HepG2 (cell line): ENCODE measurements around the gene MFN2. TPM values are rescaled to one million over a fixed set of nuclear protein-coding genes. Genes with fewer than 3 reads are reported as not detected.

Source experiments
- ATAC-seq: fragments of 200-7000 bp; cut with Tn5 transposase; 3 replicates; pipeline ENCODE4 v1.9.1; 2020; ENCODE audit warnings: mild to moderate bottlenecking, moderate library complexity
- BruUV-seq: library from RNA; stranded (reverse); fragments of 400-500 nt; replicated peaks from 2 replicates; lab custom pipeline; 2021; lab: Mats Ljungman, UMichigan
- CTCF ChIA-PET: fragments of 300-600 bp; formaldehyde crosslinking; extraction: SDS; loops from one replicate; lab custom pipeline; 2021; ENCODE audit warnings: low total read pairs, inconsistent platforms, low intra/inter-chr PET ratio; lab: Yijun Ruan, JAX
- POLR2A ChIA-PET: fragments of 350-600 bp; sonication (Branson Sonifier 250); formaldehyde crosslinking; loops from one replicate; lab custom pipeline; 2020; ENCODE audit warnings: antibody characterized with exemption, inconsistent platforms; lab: Yijun Ruan, JAX
- DNase-seq: peaks from one replicate; pipeline ENCODE4 v3.0.0-alpha.2; 2015; ENCODE audit warnings: low spot score
- FAIRE-seq: peaks from 3 replicates; lab custom pipeline; 2011; peaks lifted over from hg19 to GRCh38; lab: Jason Lieb, UNC
- H2AFZ ChIP-seq: one replicate; pipeline ENCODE4 v1.6.1; 2011; ENCODE audit warnings: low read length, inconsistent platforms
- H3K27ac ChIP-seq: fragments of 300-600 bp; 3 replicates; pipeline ENCODE4 v1.8.0; 2011; ENCODE audit warnings: mixed run types, mild to moderate bottlenecking, mixed read lengths, low read length, inconsistent platforms; ENCODE audit not compliant: insufficient read depth; ENCODE audit errors: extremely low read length
- H3K27me3 ChIP-seq, 2 experiments: fragments of 200-600 bp in 1 of 2; 2 replicates in 1 of 2; 3 replicates in 1 of 2; pipeline versions ENCODE4 v1.6.0 to v1.8.0; 2011; ENCODE audit warnings: low read length in 2 of 2, mild to moderate bottlenecking in 2 of 2, moderate library complexity in 2 of 2, inconsistent platforms in 1 of 2; ENCODE audit not compliant: insufficient read depth in 2 of 2, control insufficient read depth in 1 of 2
- H3K36me3 ChIP-seq, 2 experiments: fragments of 200-600 bp in 1 of 2; replicated peaks in 1 of 2; 2 replicates in 1 of 2; 3 replicates in 1 of 2; pipeline versions ENCODE4 v1.5.1 to v1.8.0; 2011; ENCODE audit warnings: low read length in 2 of 2, inconsistent platforms in 1 of 2; ENCODE audit not compliant: insufficient read depth in 2 of 2, control insufficient read depth in 1 of 2
- H3K4me1 ChIP-seq: 2 replicates; pipeline ENCODE4 v1.5.1; 2012; ENCODE audit warnings: low read length, inconsistent platforms; ENCODE audit not compliant: insufficient read depth
- H3K4me2 ChIP-seq: 2 replicates; pipeline ENCODE4 v1.6.0; 2011; ENCODE audit warnings: low read depth, low read length, inconsistent platforms
- H3K4me3 ChIP-seq, 3 experiments: fragments of 200-600 bp in 1 of 3; sonication (generic), shearing (Covaris generic) in 1 of 3; replicated peaks in 1 of 3; 2 replicates each; pipeline ENCODE4 v1.5.1; 2011 to 2016; ENCODE audit warnings: low read length in 3 of 3, inconsistent platforms in 2 of 3, low read depth in 2 of 3, mild to moderate bottlenecking in 2 of 3, control low read depth in 1 of 3, mixed read lengths in 1 of 3; ENCODE audit not compliant: insufficient read depth in 1 of 3
- H3K79me2 ChIP-seq: one replicate; pipeline ENCODE4 v1.6.1; 2011; ENCODE audit warnings: low read length, inconsistent platforms; ENCODE audit not compliant: insufficient read depth
- H3K9ac ChIP-seq: 2 replicates; pipeline ENCODE4 v1.6.0; 2011; ENCODE audit warnings: mild to moderate bottlenecking, low read depth, low read length, inconsistent platforms; ENCODE audit not compliant: insufficient read depth
- H3K9me3 ChIP-seq: 2 replicates; pipeline ENCODE4 v1.5.1; 2012; ENCODE audit warnings: mild to moderate bottlenecking, low read length
- H4K20me1 ChIP-seq: 2 replicates; pipeline ENCODE4 v1.6.0; 2011; ENCODE audit warnings: inconsistent platforms, mild to moderate bottlenecking, low read length, moderate library complexity; ENCODE audit not compliant: insufficient read depth
- AKAP8 ChIP-seq: sonication (generic); formaldehyde crosslinking; IDR thresholded peaks from 2 replicates; pipeline ENCODE4 v1.5.1; 2020; ENCODE audit warnings: mild to moderate bottlenecking, missing genetic modification reagents
- BHLHE40 ChIP-seq: IDR thresholded peaks from 2 replicates; pipeline ENCODE4 v1.6.1; 2011; ENCODE audit warnings: low read length, improper control_type of control experiment
- DDIT3 ChIP-seq: sonication (generic); formaldehyde crosslinking; IDR thresholded peaks from 2 replicates; pipeline ENCODE4 v1.4.0; 2020; ENCODE audit warnings: mild to moderate bottlenecking, missing genetic modification reagents
- GATA4 ChIP-seq: sonication (generic); IDR thresholded peaks from 2 replicates; pipeline ENCODE4 v1.6.1; 2016; ENCODE audit warnings: antibody characterized with exemption, low read depth, borderline replicate concordance
- GMEB2 ChIP-seq: IDR thresholded peaks from 2 replicates; pipeline ENCODE4 v1.6.1; 2016; ENCODE audit warnings: missing biosample characterization, missing genetic modification reagents, low read depth
- GPN1 ChIP-seq: sonication (generic); formaldehyde crosslinking; IDR thresholded peaks from 2 replicates; pipeline ENCODE4 v1.5.1; 2020; ENCODE audit warnings: missing genetic modification reagents, borderline replicate concordance
- PAF1 ChIP-seq: IDR thresholded peaks from 2 replicates; pipeline ENCODE4 v1.6.1; 2016; ENCODE audit warnings: missing genetic modification reagents, missing compliant biosample characterization
- PCBP1 ChIP-seq: fragments of 200-400 bp; formaldehyde crosslinking; IDR thresholded peaks from 2 replicates; pipeline ENCODE4 v1.6.1; 2017; ENCODE audit warnings: mild to moderate bottlenecking, low read depth, low read length, borderline replicate concordance
- SALL1 ChIP-seq: sonication (generic); formaldehyde crosslinking; IDR thresholded peaks from 2 replicates; pipeline ENCODE4 v1.8.0; 2022; ENCODE audit warnings: mild to moderate bottlenecking, missing genetic modification reagents
- SKIL ChIP-seq: sonication (generic); formaldehyde crosslinking; IDR thresholded peaks from 2 replicates; pipeline ENCODE4 v1.8.0; 2022; ENCODE audit warnings: missing genetic modification reagents, mild to moderate bottlenecking, moderate library complexity, borderline replicate concordance
- YEATS4 ChIP-seq: sonication (generic); formaldehyde crosslinking; IDR thresholded peaks from 2 replicates; pipeline ENCODE4 v1.4.0; 2020; ENCODE audit warnings: missing genetic modification reagents, borderline replicate concordance
- ZBTB46 ChIP-seq: sonication (generic); formaldehyde crosslinking; IDR thresholded peaks from 2 replicates; pipeline ENCODE4 v1.4.0; 2020; ENCODE audit warnings: mild to moderate bottlenecking, missing genetic modification reagents, borderline replicate concordance
- ZBTB7B ChIP-seq: sonication (generic); formaldehyde crosslinking; IDR thresholded peaks from 2 replicates; pipeline ENCODE4 v1.4.0; 2020; ENCODE audit warnings: missing genetic modification reagents
- ZNF501 ChIP-seq: sonication (generic); formaldehyde crosslinking; IDR thresholded peaks from 2 replicates; pipeline ENCODE4 v1.5.1; 2020; ENCODE audit warnings: mild to moderate bottlenecking, moderate library complexity, missing genetic modification reagents
- ZNF619 ChIP-seq: sonication (generic); formaldehyde crosslinking; IDR thresholded peaks from 2 replicates; pipeline ENCODE4 v1.4.0; 2020; ENCODE audit warnings: mild to moderate bottlenecking, missing genetic modification reagents
- ZNF777 ChIP-seq: sonication (generic); formaldehyde crosslinking; IDR thresholded peaks from 2 replicates; pipeline ENCODE4 v1.4.0; 2020; ENCODE audit warnings: missing genetic modification reagents
- ZNF891 ChIP-seq: sonication (generic); formaldehyde crosslinking; IDR thresholded peaks from 2 replicates; pipeline ENCODE4 v1.5.0; 2020; ENCODE audit warnings: mild to moderate bottlenecking, missing genetic modification reagents
- WGBS: methylation state at CpG from one replicate; pipeline ENCODE4 v1.1.6; 2017; ENCODE audit warnings: low lambda C conversion rate; 5-methylcytosine and 5-hydroxymethylcytosine counted together
- in situ Hi-C: cut with HindIII; loops from 2 replicates; pipeline ENCODE4 v1.10.0; 2017; ENCODE audit warnings: low pct_unique_long_range_greater_than_20kb; ENCODE audit not compliant: extremely low pct_ligation_motif_present
- intact Hi-C: fragments of 100-400 bp; cut with micrococcal nuclease; formaldehyde crosslinking; loops from one replicate; pipeline ENCODE4 v1.10.0; 2022; ENCODE audit not compliant: unreplicated experiment
- polyA plus RNA-seq, 8 experiments: library from polyadenylated mRNA; depleted of rRNA in 3 of 8; stranded (reverse) in 7 of 8; unstranded in 1 of 8; fragments of >200 nt; fragmentation: Illumina TruSeq in 4 of 8; extraction: Trizol in 4 of 8; gene quantifications; 2 replicates each; pipeline versions ENCODE4 v1.2.1 to v1.2.3, GENCODE V29; 2011 to 2016; ENCODE audit warnings: low read depth in 4 of 8, missing spikeins in 1 of 8, mixed read lengths in 1 of 8; ENCODE audit not compliant: insufficient read depth in 1 of 8
- total RNA-seq, 5 experiments: library from RNA; depleted of rRNA; stranded (reverse); fragments of >200 nt; fragmentation: Illumina TruSeq; extraction: Trizol; gene quantifications; 2 replicates each; pipeline ENCODE4 v1.2.3, GENCODE V29; 2016; ENCODE audit warnings: low read depth in 1 of 5

The MFN2 gene
- total and polyA plus RNA-seq, 2 of the 13 experiments (the other 11 are each of a cell fraction or from before 2014, with no cell fraction given): 38.7 to 60.9 TPM

GRCh38 chr1:11985851-11986250, 5.6 kb downstream of the MFN2 start:
- H3K4me1 ChIP-seq: peaks cover 77% of the 10 kb centered on the region

More at GRCh38 chr1:11985851-11986250, 5.6 kb downstream of the MFN2 start:
- TF ChIP-seq DDIT3 (CRISPR knock-in tag) (no peak), GATA4 (no peak), ZNF777 (CRISPR knock-in tag) (no peak), SALL1 (CRISPR knock-in tag) (no peak), BHLHE40 (no peak), GPN1 (CRISPR knock-in tag) (no peak), AKAP8 (CRISPR knock-in tag) (no peak), ZBTB46 (CRISPR knock-in tag) (no peak), ZNF619 (CRISPR knock-in tag) (no peak), PCBP1 (no peak), PAF1 (CRISPR knock-in tag) (no peak), ZNF501 (no peak), SKIL (CRISPR knock-in tag) (no peak), ZNF891 (CRISPR knock-in tag) (no peak), YEATS4 (CRISPR knock-in tag) (no peak), ZBTB7B (no peak), GMEB2 (CRISPR knock-in tag) (no peak)
- no peak overlapping the region for H3K4me3 ChIP-seq
- ATAC-seq: no peak
- BruUV-seq: no TSS peak
- DNase-seq: no peak
- ChIA-PET CTCF (no interaction called here), POLR2A (no interaction called here)
- H3K27ac ChIP-seq: no peak overlapping the region
- no peaks in the 10 kb centered on the region; the same call in 1 of the 2 replicates for H4K20me1 ChIP-seq
- H3K9me3 ChIP-seq: no peaks in the 10 kb centered on the region
- in situ Hi-C loops: no loop called here
- no peak for FAIRE-seq
- no peak overlapping the region for H3K9ac ChIP-seq
- peaks cover 56% of the 10 kb centered on the region for H3K79me2 ChIP-seq
- H2AFZ ChIP-seq: no peak overlapping the region
- WGBS: 82% methylated on average over 6 of the region's 7 CpGs
- no peak overlapping the region for H3K4me2 ChIP-seq
- intact Hi-C loops: no loop called here
- H3K27me3 ChIP-seq: no peaks in the 10 kb centered on the region
- peaks cover 22 to 54% of the 10 kb centered on the region in 2 experiments for H3K36me3 ChIP-seq
